Suprapubic skin (tissue), 4 donors: ENCODE data around the gene UBE2O.

Experiments used
- EP300 ChIP-seq: sonication (generic); formaldehyde crosslinking; IDR thresholded peaks from one replicate; pipeline ENCODE4 v1.6.1; 2017; ENCODE audit warnings: antibody characterized with exemption
- POLR2A ChIP-seq, 2 donors: fragments of 450-650 bp; IDR thresholded peaks; one replicate each; pipeline ENCODE4 v1.6.1; 2017; ENCODE audit warnings: antibody characterized with exemption in 2 of 2, mild to moderate bottlenecking in 2 of 2, moderate library complexity in 2 of 2
- POLR2AphosphoS5 ChIP-seq, 3 donors: sonication (generic); formaldehyde crosslinking; IDR thresholded peaks; one replicate each; pipeline ENCODE4 v1.6.1; 2017; ENCODE audit warnings: antibody characterized with exemption in 3 of 3
- TF ChIP-seq, protein P1 (sequence below), 2 donors: fragments of 200-600 bp in 1 of 2; fragments of 450-650 bp in 1 of 2; sonication (generic) in 1 of 2; IDR thresholded peaks; one replicate each; pipeline ENCODE4 v1.5.1; 2016 to 2019; ENCODE audit warnings: antibody characterized with exemption in 2 of 2, mild to moderate bottlenecking in 1 of 2, moderate library complexity in 1 of 2

- TF ChIP-seq, protein P1, sequence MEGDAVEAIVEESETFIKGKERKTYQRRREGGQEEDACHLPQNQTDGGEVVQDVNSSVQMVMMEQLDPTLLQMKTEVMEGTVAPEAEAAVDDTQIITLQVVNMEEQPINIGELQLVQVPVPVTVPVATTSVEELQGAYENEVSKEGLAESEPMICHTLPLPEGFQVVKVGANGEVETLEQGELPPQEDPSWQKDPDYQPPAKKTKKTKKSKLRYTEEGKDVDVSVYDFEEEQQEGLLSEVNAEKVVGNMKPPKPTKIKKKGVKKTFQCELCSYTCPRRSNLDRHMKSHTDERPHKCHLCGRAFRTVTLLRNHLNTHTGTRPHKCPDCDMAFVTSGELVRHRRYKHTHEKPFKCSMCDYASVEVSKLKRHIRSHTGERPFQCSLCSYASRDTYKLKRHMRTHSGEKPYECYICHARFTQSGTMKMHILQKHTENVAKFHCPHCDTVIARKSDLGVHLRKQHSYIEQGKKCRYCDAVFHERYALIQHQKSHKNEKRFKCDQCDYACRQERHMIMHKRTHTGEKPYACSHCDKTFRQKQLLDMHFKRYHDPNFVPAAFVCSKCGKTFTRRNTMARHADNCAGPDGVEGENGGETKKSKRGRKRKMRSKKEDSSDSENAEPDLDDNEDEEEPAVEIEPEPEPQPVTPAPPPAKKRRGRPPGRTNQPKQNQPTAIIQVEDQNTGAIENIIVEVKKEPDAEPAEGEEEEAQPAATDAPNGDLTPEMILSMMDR (IDR thresholded peaks at IDR 0.05), result no peak
- TF ChIP-seq POLR2A (IDR thresholded peaks at IDR 0.05) (no peak), POLR2AphosphoS5 (IDR thresholded peaks at IDR 0.05) (no peak), EP300 (no peak)
Observed at GRCh38 chr17:76378548-76379274, 74.2 kb downstream of the UBE2O start.
